ENCODE measurements around the gene CDON. TPM values are rescaled to one million over a fixed set of nuclear protein-coding genes. Genes with fewer than 3 reads are reported as not detected.
A peak's percentile ranks its signal among the peaks of the same experiment; 100 is the strongest.

The CDON gene
- total RNA-seq, 6 donors from 2014 or later: 4.0 to 24.2 (median 13.5) TPM

GRCh38 chr11:125955856-125956255, 106.8 kb downstream of the CDON start:
- no peak overlapping the region for H3K27ac ChIP-seq
- no peak for TF ChIP-seq POLR2A (IDR thresholded peaks at IDR 0.05)
- WGBS, 2 donors: 88 to 94% methylated on average over 2 of the region's 2 CpGs

GRCh38 chr11:125954945-125955640, 107.6 kb downstream of the CDON start:
- peaks cover 0 to 9% (median 6%) of the 10 kb centered on the region in 4 donors for H3K4me1 ChIP-seq
- DNase-seq (no peak), ATAC-seq (ENCODE audit: low FRiP score in 2 of 2) (no peak)
- no peak overlapping the region for H3K4me3 ChIP-seq
- TF ChIP-seq POLR2A (IDR thresholded peaks at IDR 0.05) (no peak), EP300 (IDR thresholded peaks at IDR 0.05) (no peak), CTCF (IDR thresholded peaks at IDR 0.05) (no peak), POLR2AphosphoS5 (IDR thresholded peaks at IDR 0.05) (no peak)
- no peaks in the 10 kb centered on the region for H3K27me3 ChIP-seq
- no peaks in the 10 kb centered on the region for H3K36me3 ChIP-seq
- WGBS, 2 donors: 87 to 92% methylated on average over 3 to 15 of the region's 15 CpGs
- H3K27ac ChIP-seq: no peak overlapping the region
- no peaks in the 10 kb centered on the region for H3K9me3 ChIP-seq

More at GRCh38 chr11:125955856-125956255, 106.8 kb downstream of the CDON start:
- ATAC-seq (ENCODE audit: low FRiP score in 2 of 2): no peak
- no peak for DNase-seq
- Histone ChIP-seq H3K27me3 (no peaks in the 10 kb centered on the region), H3K9me3 (no peaks in the 10 kb centered on the region), H3K4me1 (peaks cover 0 to 9% (median 5%) of the 10 kb centered on the region in 4 donors), H3K4me3 (no peak overlapping the region), H3K36me3 (no peaks in the 10 kb centered on the region)

- no peak for TF ChIP-seq EP300 (IDR thresholded peaks at IDR 0.05)
- Histone ChIP-seq H3K27me3 (no peaks in the 10 kb centered on the region), H3K4me1 (peaks cover 0 to 9% (median 6%) of the 10 kb centered on the region in 4 donors), H3K27ac (no peak overlapping the region), H3K9me3 (no peaks in the 10 kb centered on the region), H3K36me3 (no peaks in the 10 kb centered on the region), H3K4me3 (no peak overlapping the region)
- ATAC-seq (ENCODE audit: low FRiP score in 2 of 2) (no peak), DNase-seq (no peak)
- WGBS, 2 donors: 87 to 89% methylated on average over 10 to 21 of the region's 21 CpGs
Observed at GRCh38 chr11:125954123-125954944, 108.3 kb downstream of the CDON start.

GRCh38 chr11:125953401-125953935, 109.2 kb downstream of the CDON start:
- no peaks in the 10 kb centered on the region for H3K9me3 ChIP-seq
- TF ChIP-seq CTCF (IDR thresholded peaks at IDR 0.05): no peak
- TF ChIP-seq POLR2A (IDR thresholded peaks at IDR 0.05): no peak
- no peak for TF ChIP-seq POLR2AphosphoS5 (IDR thresholded peaks at IDR 0.05)
- no peak for TF ChIP-seq EP300 (IDR thresholded peaks at IDR 0.05)
- no peak for ATAC-seq (ENCODE audit: low FRiP score in 2 of 2)
- no peaks in the 10 kb centered on the region for H3K27me3 ChIP-seq
- H3K4me1 ChIP-seq: peaks cover 0 to 9% (median 6%) of the 10 kb centered on the region in 4 donors
- no peak overlapping the region for H3K27ac ChIP-seq
- DNase-seq: no peak
- no peak overlapping the region for H3K4me3 ChIP-seq
- WGBS, 2 donors: 81 to 90% methylated on average over 17 to 20 of the region's 20 CpGs
- H3K36me3 ChIP-seq: no peaks in the 10 kb centered on the region

- TF ChIP-seq CTCF (IDR thresholded peaks at IDR 0.05) (no peak), EP300 (IDR thresholded peaks at IDR 0.05) (no peak), POLR2A (IDR thresholded peaks at IDR 0.05) (no peak), POLR2AphosphoS5 (IDR thresholded peaks at IDR 0.05) (no peak)
- Histone ChIP-seq H3K4me3 (no peak overlapping the region), H3K9me3 (no peaks in the 10 kb centered on the region), H3K4me1 (peaks cover 0 to 9% (median 6%) of the 10 kb centered on the region in 4 donors), H3K27me3 (no peaks in the 10 kb centered on the region), H3K27ac (no peak overlapping the region), H3K36me3 (no peaks in the 10 kb centered on the region)
- WGBS, 2 donors: 21 to 38% methylated on average over 6 to 7 of the region's 7 CpGs
- peak; percentile 15 to 50 for ATAC-seq (ENCODE audit: low FRiP score in 2 of 2)
- DNase-seq: peak in 1 of 2 donors; percentile 69
Observed at GRCh38 chr11:125952973-125953372, 109.7 kb downstream of the CDON start.
